ENCODE measurements around the gene DTYMK.

DTYMK gene

GRCh38 chr2:241703032-241703604, 16.5 kb upstream of the DTYMK start:
- DNase-seq: no peak

GRCh38 chr2:241702155-241703031, 15.8 kb upstream of the DTYMK start:
- peak; percentile 80 to 97 (median 86) for DNase-seq

GRCh38 chr2:241701399-241702154, 15.0 kb upstream of the DTYMK start, which contains the start of gene ING5:
TSS of gene ING5 (plus strand) at chr2:241702039. CDS start at chr2:241702066, 27 bp downstream.
- DNase-seq: peak; percentile 89 to 96 (median 93)

GRCh38 chr2:241701149-241701398, 14.5 kb upstream of the DTYMK start:
- no peak for DNase-seq

GRCh38 chr2:241695651-241696050, 9.0 kb upstream of the DTYMK start:
- no peak for DNase-seq

GRCh38 chr2:241692448-241692847, 5.8 kb upstream of the DTYMK start:
- DNase-seq: no peak

GRCh38 chr2:241690202-241690717, 3.6 kb upstream of the DTYMK start:
- DNase-seq: no peak

GRCh38 chr2:241689306-241689705, 2.7 kb upstream of the DTYMK start:
- no peak for DNase-seq

GRCh38 chr2:241686324-241686649, 328 bp downstream of the DTYMK start:
- DNase-seq: no peak

- DNase-seq: no peak
These were observed 5.6 kb downstream of the DTYMK start for GRCh38 chr2:241680827-241681599.

- DNase-seq: no peak
These were observed 6.6 kb downstream of the DTYMK start for GRCh38 chr2:241680044-241680443.

- DNase-seq: no peak
These were observed 7.7 kb downstream of the DTYMK start for GRCh38 chr2:241678784-241679540.

GRCh38 chr2:241678307-241678706, 8.3 kb downstream of the DTYMK start:
- DNase-seq: no peak

GRCh38 chr2:241677392-241677791, 9.2 kb downstream of the DTYMK start:
- no peak for DNase-seq

- DNase-seq: no peak
These were observed 9.9 kb downstream of the DTYMK start for GRCh38 chr2:241676665-241677064.

GRCh38 chr2:241675885-241676284, 10.7 kb downstream of the DTYMK start:
- DNase-seq: no peak

- DNase-seq: no peak
These were observed 12.6 kb downstream of the DTYMK start for GRCh38 chr2:241673797-241674725.

GRCh38 chr2:241673189-241673663, 13.4 kb downstream of the DTYMK start:
- DNase-seq: no peak

- no peak for DNase-seq
These were observed 14.1 kb downstream of the DTYMK start for GRCh38 chr2:241672243-241673188.

Data from stimulated activated naive CD4-positive, alpha-beta T cell (primary cell).